Neural cell (in vitro differentiated cells): ENCODE results near the gene ITGB1. TPM values are rescaled to one million over a fixed set of nuclear protein-coding genes. Genes with fewer than 3 reads are reported as not detected.

Source experiments
- H2AFZ ChIP-seq: fragments of 200-600, 300-800 bp; sonication (generic), shearing (Covaris generic); 2 replicates; pipeline ENCODE4 v1.6.0; 2014; ENCODE audit warnings: low read depth, mild to moderate bottlenecking, antibody characterized with exemption, low read length, moderate library complexity
- H3F3A ChIP-seq: fragments of 200-600 bp; shearing (Covaris generic); 2 replicates; pipeline ENCODE4 v1.6.1; 2016; ENCODE audit warnings: mild to moderate bottlenecking, moderate library complexity, mixed read lengths, antibody characterized with exemption, low read length; ENCODE audit not compliant: insufficient read depth, poor library complexity, severe bottlenecking
- H3K27ac ChIP-seq: fragments of 200-600, 300-800 bp; sonication (generic), shearing (Covaris generic); 2 replicates; pipeline ENCODE4 v1.5.1; 2014; ENCODE audit warnings: mild to moderate bottlenecking, low read length, moderate library complexity
- H3K27me3 ChIP-seq: fragments of 300-800, 200-600 bp; sonication (generic), shearing (Covaris generic); 2 replicates; pipeline ENCODE4 v1.6.0; 2014; ENCODE audit warnings: mild to moderate bottlenecking, low read depth, low read length, moderate library complexity; ENCODE audit not compliant: insufficient read depth
- H3K36me3 ChIP-seq: fragments of 300-800, 200-600 bp; sonication (generic), shearing (Covaris generic); 2 replicates; pipeline ENCODE4 v1.5.1; 2014; ENCODE audit warnings: mild to moderate bottlenecking, antibody characterized with exemption, low read length, moderate library complexity; ENCODE audit not compliant: insufficient read depth
- H3K4me2 ChIP-seq: fragments of 300-800, 200-600 bp; sonication (generic), shearing (Covaris generic); 2 replicates; pipeline ENCODE4 v1.6.0; 2014; ENCODE audit warnings: mild to moderate bottlenecking, low read length
- H3K4me3 ChIP-seq: fragments of 300-800, 200-600 bp; sonication (generic), shearing (Covaris generic); 2 replicates; pipeline ENCODE4 v1.5.1; 2014; ENCODE audit warnings: mild to moderate bottlenecking, low read length, moderate library complexity
- H3K79me2 ChIP-seq: fragments of 200-600 bp; shearing (Covaris generic); replicated peaks from 2 replicates; pipeline ENCODE4 v1.6.0; 2014; ENCODE audit warnings: mild to moderate bottlenecking, low read length, moderate library complexity; ENCODE audit not compliant: insufficient read depth
- H3K9ac ChIP-seq: fragments of 300-800, 200-600 bp; sonication (generic), shearing (Covaris generic); 2 replicates; pipeline ENCODE4 v1.6.1; 2016; ENCODE audit warnings: mild to moderate bottlenecking, low read length, mixed read lengths
- H3K9me2 ChIP-seq: fragments of 200-600 bp; shearing (Covaris generic); 2 replicates; pipeline ENCODE4 v1.6.1; 2016; ENCODE audit warnings: mild to moderate bottlenecking, low read length, mixed read lengths; ENCODE audit not compliant: insufficient read depth
- H3K9me3 ChIP-seq: fragments of 200-600, 300-800 bp; sonication (generic), shearing (Covaris generic); 2 replicates; pipeline ENCODE4 v1.6.1; 2016; ENCODE audit warnings: mild to moderate bottlenecking, mixed run types, low read length, moderate library complexity, mixed read lengths
- H4K20me1 ChIP-seq: fragments of 200-600 bp; shearing (Covaris generic); 2 replicates; pipeline ENCODE4 v1.6.1; 2016; ENCODE audit warnings: mild to moderate bottlenecking, mixed run types; ENCODE audit not compliant: insufficient read depth
- EP300 ChIP-seq: fragments of 450-650 bp; conservative IDR thresholded peaks from 2 replicates; pipeline ENCODE4 v1.6.1; 2014; ENCODE audit warnings: antibody characterized with exemption, mild to moderate bottlenecking, moderate library complexity; ENCODE audit not compliant: poor library complexity, severe bottlenecking
- EZH2 ChIP-seq: fragments of 200-600, 300-800 bp; shearing (Covaris generic), sonication (generic); IDR thresholded peaks from 2 replicates; pipeline ENCODE4 v1.6.1; 2014; ENCODE audit warnings: antibody characterized with exemption, low read length, borderline replicate concordance, mild to moderate bottlenecking; ENCODE audit not compliant: insufficient read depth, poor library complexity, severe bottlenecking
- MXI1 ChIP-seq: fragments of 450-650 bp; conservative IDR thresholded peaks from 2 replicates; pipeline ENCODE4 v1.6.1; 2014; ENCODE audit warnings: antibody characterized with exemption, mild to moderate bottlenecking; ENCODE audit not compliant: poor library complexity, severe bottlenecking
- POLR2AphosphoS5 ChIP-seq: IDR thresholded peaks from 2 replicates; pipeline ENCODE4 v1.6.1; 2012
- RAD21 ChIP-seq: fragments of 450-650 bp; conservative IDR thresholded peaks from 2 replicates; pipeline ENCODE4 v1.6.1; 2014; ENCODE audit warnings: antibody characterized with exemption, mild to moderate bottlenecking, moderate library complexity
- TAF1 ChIP-seq: IDR thresholded peaks from 2 replicates; pipeline ENCODE4 v1.6.1; 2012; ENCODE audit warnings: low read depth
- polyA plus RNA-seq: library from polyadenylated mRNA; depleted of rRNA; stranded (reverse); fragments of >200 nt; gene quantifications from 2 replicates; pipeline ENCODE4 v1.2.3, GENCODE V29; 2014
- TF ChIP-seq, protein P1 (sequence below): IDR thresholded peaks from 2 replicates; pipeline ENCODE4 v1.6.1; 2012; ENCODE audit warnings: borderline replicate concordance
- TF ChIP-seq, protein P2 (sequence below): fragments of 450-650 bp; IDR thresholded peaks from 2 replicates; pipeline ENCODE4 v1.5.1; 2014; ENCODE audit warnings: antibody characterized with exemption, mild to moderate bottlenecking, moderate library complexity; ENCODE audit not compliant: poor library complexity, severe bottlenecking

The ITGB1 gene
- polyA plus RNA-seq, 1 donor from 2014 or later, result 62.4 TPM

DNA sequence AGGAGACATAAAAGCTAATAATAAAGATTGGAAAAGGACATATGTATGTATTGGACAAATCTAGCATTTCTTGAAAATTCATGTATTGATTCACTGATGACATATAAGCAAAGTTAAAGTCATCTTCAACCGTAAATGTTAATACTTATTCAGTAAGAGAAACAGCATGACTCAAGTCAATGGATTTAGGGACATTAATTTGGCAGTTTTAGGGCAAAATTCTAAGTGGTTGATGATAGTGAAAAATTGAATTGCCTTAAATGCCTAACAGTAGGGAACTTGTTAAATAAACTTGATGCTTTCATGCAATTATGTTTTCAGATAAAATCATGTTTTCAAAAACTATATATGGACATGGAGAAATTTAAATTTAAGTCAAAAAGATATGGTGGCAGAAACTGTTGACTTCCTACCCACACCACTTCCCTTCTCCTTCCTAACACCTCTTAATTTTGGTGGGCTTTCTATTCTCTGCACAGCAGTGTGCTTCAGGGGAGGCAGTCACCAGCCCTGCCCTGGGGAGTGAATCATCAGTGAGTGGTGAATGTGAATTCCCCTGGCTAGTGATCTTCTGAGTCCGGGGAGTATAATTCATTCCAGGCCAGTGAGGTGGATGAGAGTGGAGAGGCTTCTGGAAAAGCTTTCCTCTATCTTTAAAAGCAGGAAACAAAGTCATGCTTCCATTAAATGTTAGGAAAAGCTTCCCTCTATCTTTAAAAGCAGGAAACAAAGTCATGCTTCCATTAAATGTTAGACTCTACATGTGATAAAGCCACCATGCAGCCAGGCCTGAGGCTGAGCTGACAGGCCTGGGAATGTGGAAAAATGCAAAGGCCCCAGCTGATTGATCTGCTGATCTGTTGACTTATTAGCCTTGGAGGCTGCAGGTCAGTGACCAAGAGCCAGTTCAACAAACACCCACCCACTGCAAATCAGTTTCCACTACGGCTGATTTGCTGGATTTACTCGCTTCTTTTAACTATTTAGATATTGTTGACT is 25.2 kb upstream of the ITGB1 start:
- H3K36me3 ChIP-seq, result no peaks in the 10 kb centered on the region
- H3K9ac ChIP-seq, result no peak overlapping the region
- H2AFZ ChIP-seq, result no peak overlapping the region
- H4K20me1 ChIP-seq, result no peaks in the 10 kb centered on the region
- no peaks in the 10 kb centered on the region for H3K9me2 ChIP-seq
- H3K27me3 ChIP-seq, result no peaks in the 10 kb centered on the region
- H3K4me2 ChIP-seq, result no peak overlapping the region
- TF ChIP-seq POLR2AphosphoS5 (no peak), TAF1 (no peak)
- TF ChIP-seq, protein P1, sequence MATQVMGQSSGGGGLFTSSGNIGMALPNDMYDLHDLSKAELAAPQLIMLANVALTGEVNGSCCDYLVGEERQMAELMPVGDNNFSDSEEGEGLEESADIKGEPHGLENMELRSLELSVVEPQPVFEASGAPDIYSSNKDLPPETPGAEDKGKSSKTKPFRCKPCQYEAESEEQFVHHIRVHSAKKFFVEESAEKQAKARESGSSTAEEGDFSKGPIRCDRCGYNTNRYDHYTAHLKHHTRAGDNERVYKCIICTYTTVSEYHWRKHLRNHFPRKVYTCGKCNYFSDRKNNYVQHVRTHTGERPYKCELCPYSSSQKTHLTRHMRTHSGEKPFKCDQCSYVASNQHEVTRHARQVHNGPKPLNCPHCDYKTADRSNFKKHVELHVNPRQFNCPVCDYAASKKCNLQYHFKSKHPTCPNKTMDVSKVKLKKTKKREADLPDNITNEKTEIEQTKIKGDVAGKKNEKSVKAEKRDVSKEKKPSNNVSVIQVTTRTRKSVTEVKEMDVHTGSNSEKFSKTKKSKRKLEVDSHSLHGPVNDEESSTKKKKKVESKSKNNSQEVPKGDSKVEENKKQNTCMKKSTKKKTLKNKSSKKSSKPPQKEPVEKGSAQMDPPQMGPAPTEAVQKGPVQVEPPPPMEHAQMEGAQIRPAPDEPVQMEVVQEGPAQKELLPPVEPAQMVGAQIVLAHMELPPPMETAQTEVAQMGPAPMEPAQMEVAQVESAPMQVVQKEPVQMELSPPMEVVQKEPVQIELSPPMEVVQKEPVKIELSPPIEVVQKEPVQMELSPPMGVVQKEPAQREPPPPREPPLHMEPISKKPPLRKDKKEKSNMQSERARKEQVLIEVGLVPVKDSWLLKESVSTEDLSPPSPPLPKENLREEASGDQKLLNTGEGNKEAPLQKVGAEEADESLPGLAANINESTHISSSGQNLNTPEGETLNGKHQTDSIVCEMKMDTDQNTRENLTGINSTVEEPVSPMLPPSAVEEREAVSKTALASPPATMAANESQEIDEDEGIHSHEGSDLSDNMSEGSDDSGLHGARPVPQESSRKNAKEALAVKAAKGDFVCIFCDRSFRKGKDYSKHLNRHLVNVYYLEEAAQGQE, result no peak
- no peak overlapping the region for H3K4me3 ChIP-seq
- no peaks in the 10 kb centered on the region for H3K9me3 ChIP-seq
- H3K27ac ChIP-seq, result no peak overlapping the region
- no peaks in the 10 kb centered on the region for H3F3A ChIP-seq
- H3K79me2 ChIP-seq, result no peaks in the 10 kb centered on the region

DNA sequence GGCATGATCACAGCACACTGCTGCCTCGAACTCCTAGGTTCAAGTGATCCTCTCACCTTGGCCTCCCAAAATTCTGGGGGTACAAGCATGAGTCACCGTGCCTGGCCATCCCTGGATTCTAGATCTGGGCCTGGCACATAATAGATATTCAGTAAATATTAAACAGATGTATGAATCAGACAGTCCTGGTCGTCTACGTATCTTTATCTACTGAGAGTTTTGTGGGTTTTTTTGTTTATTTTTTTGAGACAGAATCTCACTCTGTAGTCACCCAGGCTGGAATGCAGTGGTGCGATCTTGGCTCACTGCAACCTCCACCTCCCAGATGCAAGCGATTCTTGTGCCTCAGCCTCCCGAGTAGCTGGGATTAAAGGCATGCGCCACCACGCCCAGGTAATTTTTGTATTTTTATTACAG is 24.3 kb upstream of the ITGB1 start:
- H3K4me2 ChIP-seq, result no peak overlapping the region

DNA sequence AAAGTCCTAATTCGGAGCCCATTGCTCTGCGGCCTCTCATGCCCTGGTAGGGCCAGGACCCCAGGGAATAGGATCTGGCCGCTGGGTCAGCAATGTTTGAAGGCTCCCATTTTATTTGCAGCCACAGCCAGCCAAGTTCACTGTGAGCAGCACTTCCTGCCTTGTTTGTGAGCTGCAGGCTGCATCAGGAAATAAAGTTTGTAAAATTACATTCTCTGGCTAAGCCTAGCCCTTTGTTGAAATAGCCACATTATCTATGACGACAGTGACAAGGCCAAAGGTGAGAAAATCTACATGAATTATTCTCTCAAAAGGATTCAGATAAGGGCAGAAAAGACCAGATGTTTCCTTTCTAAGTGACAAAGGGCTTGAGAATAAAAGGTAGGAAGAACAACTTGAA is 23.7 kb upstream of the ITGB1 start:
- no peak overlapping the region for H3K27ac ChIP-seq
- no peaks in the 10 kb centered on the region for H3F3A ChIP-seq
- TF ChIP-seq TAF1 (no peak), POLR2AphosphoS5 (no peak), EZH2 (no peak), RAD21 (no peak)
- TF ChIP-seq, protein P1, result no peak
- TF ChIP-seq, protein P2, sequence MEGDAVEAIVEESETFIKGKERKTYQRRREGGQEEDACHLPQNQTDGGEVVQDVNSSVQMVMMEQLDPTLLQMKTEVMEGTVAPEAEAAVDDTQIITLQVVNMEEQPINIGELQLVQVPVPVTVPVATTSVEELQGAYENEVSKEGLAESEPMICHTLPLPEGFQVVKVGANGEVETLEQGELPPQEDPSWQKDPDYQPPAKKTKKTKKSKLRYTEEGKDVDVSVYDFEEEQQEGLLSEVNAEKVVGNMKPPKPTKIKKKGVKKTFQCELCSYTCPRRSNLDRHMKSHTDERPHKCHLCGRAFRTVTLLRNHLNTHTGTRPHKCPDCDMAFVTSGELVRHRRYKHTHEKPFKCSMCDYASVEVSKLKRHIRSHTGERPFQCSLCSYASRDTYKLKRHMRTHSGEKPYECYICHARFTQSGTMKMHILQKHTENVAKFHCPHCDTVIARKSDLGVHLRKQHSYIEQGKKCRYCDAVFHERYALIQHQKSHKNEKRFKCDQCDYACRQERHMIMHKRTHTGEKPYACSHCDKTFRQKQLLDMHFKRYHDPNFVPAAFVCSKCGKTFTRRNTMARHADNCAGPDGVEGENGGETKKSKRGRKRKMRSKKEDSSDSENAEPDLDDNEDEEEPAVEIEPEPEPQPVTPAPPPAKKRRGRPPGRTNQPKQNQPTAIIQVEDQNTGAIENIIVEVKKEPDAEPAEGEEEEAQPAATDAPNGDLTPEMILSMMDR, result no peak
- H3K9me2 ChIP-seq, result no peaks in the 10 kb centered on the region
- H3K36me3 ChIP-seq, result no peaks in the 10 kb centered on the region
- H3K4me3 ChIP-seq, result no peak overlapping the region
- H3K79me2 ChIP-seq, result no peaks in the 10 kb centered on the region
- H4K20me1 ChIP-seq, result no peaks in the 10 kb centered on the region
- no peaks in the 10 kb centered on the region for H3K9me3 ChIP-seq
- no peak overlapping the region for H3K9ac ChIP-seq
- no peaks in the 10 kb centered on the region for H3K27me3 ChIP-seq
- no peak overlapping the region for H3K4me2 ChIP-seq
- H2AFZ ChIP-seq, result no peak overlapping the region

More for the DNA sequence above, 24.3 kb upstream of the ITGB1 start:
- H3K27ac ChIP-seq, result no peak overlapping the region
- no peaks in the 10 kb centered on the region for H3F3A ChIP-seq
- H3K4me3 ChIP-seq, result no peak overlapping the region
- no peaks in the 10 kb centered on the region for H3K27me3 ChIP-seq
- TF ChIP-seq EZH2 (no peak), MXI1 (no peak), EP300 (no peak)
- no peaks in the 10 kb centered on the region for H4K20me1 ChIP-seq
- no peak overlapping the region for H2AFZ ChIP-seq
- no peaks in the 10 kb centered on the region for H3K9me3 ChIP-seq
- no peaks in the 10 kb centered on the region for H3K36me3 ChIP-seq
- no peak overlapping the region for H3K9ac ChIP-seq
- H3K79me2 ChIP-seq, result no peaks in the 10 kb centered on the region
- no peaks in the 10 kb centered on the region for H3K9me2 ChIP-seq
